Cardiac septum (tissue), 1 donor: ENCODE data around the gene PRR14L. TPM values are rescaled to one million over a fixed set of nuclear protein-coding genes. Genes with fewer than 3 reads are reported as not detected.
"Not testable (repeated sequence)": the region's sequence is repeated elsewhere in the genome, so short reads cannot be mapped to it uniquely, and the experiment has no call there.

ENCODE experiments used
- DNase-seq: peaks from one replicate; pipeline ENCODE4 v3.0.0-alpha.2; 2020; ENCODE audit warnings: low spot score
- intact Hi-C: fragments of 100-400 bp; cut with DNase I; formaldehyde crosslinking; loops from one replicate; pipeline ENCODE4 v1.14.0; 2022
- total RNA-seq: library from RNA; stranded (reverse); fragmentation: NEBNext Ultra II Directional; extraction: Animal tissue kit (Norgen Biotek cat#: 25700); gene quantifications from one replicate; pipeline ENCODE4 v1.2.1, GENCODE V29; 2021
- donor health status: DM: no; HTN: no; CAD: no.

Gene PRR14L
- total RNA-seq, 1 donor from 2014 or later = 16.1 TPM

DNA sequence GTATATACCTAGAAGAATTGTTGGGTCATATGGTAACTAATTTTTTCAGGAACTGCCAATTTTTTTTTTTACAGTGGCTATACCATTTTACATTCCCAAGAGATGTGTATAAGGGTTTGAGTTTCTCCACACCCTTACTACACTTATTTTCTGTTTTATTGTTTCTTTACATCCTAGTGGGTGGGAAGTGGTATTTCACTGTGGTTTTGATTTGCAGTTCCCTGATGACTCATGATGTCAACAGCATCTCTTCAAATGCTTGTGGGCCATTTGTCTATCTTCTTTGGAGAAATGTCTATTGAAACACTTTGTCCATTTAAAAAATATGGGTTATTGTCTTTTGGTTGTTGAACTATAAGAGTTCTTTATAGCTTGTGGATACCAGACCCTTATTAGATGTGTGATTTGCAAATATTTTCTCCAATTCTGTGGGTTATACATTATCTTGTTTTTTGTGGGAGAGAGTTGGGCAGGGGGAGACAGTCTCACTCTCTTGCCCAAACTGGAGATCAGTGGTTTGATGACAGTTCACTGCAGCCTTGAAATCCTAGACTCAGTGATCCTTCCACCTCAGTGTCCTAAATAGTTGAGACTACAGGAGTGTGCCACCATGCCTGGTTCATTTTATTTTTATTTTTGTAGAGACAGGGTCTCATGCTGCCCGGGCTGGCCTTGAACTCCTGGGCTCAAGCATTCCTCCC, 57.6 kb downstream of the PRR14L start:
- no peak for DNase-seq
- intact Hi-C loops = no loop called here

DNA sequence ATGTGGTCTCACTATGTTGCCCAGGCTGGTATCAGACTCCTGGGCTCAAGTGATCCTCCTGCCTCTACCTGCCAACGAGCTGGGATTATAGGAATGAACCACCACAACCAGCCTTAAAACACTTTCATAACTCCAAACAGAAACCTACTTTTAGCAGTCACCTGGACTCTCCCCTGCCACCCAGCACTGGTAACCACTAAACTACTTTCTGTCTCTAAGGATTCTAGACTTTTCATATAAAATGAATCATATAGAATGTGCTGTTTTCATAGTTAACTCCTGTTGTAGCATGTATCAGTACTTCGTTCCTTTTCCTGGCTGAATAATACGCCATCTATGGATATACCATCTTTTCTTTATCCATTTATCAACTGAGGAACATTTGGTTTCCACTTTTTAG, 58.5 kb downstream of the PRR14L start:
- no peak for DNase-seq
- intact Hi-C loops = no loop called here

DNA sequence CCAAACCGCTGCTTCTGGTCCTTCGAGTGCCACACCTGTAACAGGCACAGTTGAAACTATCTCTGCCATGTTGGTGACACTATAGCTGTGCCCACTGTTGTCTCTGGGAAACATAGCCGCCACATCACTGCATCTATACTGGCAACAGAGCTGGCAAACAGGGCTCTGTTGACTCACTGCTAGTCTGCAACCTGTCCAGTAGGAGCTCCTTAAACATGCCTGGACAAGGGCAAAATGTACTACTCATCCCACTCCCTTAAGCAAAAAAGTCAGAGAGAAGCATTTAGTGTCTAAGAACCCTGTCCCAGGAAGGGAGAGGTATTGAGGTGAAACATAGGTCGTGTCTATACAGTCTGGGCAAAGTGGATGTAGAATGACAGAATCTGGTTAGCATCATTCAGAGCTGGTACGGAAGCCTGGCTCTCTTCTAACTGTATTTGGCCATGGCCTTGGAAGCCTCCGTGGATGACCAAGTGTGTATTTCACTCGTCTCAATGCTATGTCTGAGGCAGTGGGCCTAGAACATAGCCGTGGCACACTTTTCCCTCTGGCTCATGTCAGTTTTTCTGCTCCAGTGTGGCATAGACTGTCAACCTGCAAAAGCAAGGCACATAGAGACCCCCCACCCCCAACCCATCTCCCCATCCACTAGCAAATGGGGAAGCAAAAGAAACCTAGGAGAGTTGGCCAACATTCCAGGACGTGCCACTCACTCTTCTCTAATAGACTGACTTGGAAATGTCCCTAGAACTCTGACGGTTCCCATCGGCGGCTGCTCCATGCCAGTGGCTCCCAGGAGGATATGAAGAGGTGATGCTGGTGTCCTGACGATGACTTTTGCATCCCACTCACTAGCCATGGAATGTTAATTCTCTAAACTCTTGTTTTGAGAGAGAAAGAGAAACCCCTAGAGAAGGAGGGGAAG, 66.5 kb downstream of the PRR14L start:
- DNase-seq = no peak
- intact Hi-C loops = loop anchor here (5.0 kb wide), 1 partner anchor 69 kb away; the partner anchor contains the start of genes DEPDC5 and PRR14L

DNA sequence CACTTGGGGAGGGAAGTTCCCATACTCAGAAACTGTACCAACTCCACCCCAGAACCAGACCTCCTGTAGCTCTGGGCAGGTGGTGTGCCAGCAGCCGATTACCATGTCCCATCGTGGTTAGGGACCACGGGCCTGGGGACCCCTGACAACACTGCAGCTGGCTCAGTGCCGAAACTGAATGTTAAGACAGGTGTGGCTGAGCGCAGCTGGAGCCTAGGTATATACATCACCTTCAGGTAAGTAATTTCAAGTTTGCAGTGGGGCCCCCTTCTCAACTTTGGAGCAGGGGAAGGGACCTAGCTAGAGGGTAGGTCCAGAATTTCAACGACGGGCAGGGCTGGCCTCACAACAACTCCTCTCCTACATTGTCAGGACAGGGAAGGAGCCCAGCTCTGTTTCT, 67.2 kb downstream of the PRR14L start:
- no peak for DNase-seq
- intact Hi-C loops = loop anchor here (5.0 kb wide), 1 partner anchor 70 kb away; the partner anchor contains the start of genes DEPDC5 and PRR14L

DNA sequence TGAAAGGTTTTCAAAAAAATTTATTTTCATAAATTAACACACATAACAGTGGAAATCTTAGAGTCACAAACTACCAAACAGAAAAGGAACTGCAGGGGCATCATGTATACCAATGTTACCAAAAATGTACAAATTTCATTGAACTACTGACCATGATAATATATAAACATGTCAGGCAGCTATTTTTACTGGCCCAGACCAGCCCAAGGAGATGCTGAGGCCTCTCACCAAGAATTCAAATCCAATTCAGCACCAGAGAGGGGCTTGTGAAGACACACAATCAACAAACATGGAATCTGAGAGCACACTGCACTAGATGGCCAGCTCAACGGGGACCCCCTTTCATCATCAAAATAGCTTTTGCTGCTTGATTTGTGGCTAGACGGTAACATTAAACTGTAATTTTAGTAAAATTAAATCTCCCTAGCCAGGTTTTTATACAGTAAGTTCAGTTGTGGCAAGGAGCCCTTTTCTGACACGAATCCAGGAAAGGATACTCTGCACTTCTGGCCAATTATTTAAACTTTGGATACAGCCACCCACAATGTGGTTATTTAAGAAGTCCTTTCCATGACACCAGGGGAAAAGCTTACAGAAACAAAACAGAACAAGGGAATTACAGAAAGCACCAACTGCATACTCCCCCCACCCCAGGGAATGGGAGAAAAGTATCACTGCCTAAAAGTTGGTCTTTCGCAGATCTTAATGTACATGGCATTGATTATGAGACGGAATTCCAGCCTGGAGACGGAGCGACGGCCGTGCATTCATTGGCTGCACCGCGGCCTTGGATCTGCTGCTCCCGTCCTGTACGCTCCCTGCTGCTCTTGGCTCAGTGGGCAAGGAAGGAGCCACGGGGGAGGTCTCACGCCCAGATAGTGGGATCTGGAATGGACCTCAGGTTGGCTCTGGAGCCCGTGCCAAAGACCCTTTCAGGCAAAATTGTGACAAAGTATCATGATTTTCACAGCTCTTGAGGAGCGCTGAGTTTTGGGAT, 68.3 kb downstream of the PRR14L start:
- no peak for DNase-seq
- intact Hi-C loops = loop anchor here (5.0 kb wide), 1 partner anchor 71 kb away; the partner anchor contains the start of genes DEPDC5 and PRR14L

DNA sequence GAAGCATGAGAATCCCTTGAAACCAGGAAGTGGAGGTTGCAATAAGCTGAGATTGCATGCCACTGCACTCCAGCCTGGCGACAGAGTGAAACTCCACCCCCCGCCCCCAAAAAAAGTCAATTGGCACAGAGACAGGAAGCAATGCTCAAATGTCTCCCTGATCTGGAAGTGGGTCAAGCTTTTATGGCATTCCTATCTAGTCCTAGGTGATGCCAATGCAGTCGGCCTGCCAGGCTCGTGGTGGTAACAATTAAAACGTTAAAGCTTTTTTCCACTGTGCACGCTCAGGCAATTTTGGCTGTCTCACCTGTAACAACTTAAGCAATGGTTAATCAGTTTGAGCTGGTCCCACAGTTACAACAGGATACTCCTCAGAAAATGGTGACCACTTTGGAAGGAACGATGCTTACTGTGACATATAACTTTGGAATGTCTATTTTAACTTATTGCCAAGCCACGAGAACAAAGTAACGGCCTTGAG, 69.0 kb downstream of the PRR14L start:
- intact Hi-C loops = loop anchor here (5.0 kb wide), 1 partner anchor 71 kb away; the partner anchor contains the start of genes DEPDC5 and PRR14L
- DNase-seq = no peak

DNA sequence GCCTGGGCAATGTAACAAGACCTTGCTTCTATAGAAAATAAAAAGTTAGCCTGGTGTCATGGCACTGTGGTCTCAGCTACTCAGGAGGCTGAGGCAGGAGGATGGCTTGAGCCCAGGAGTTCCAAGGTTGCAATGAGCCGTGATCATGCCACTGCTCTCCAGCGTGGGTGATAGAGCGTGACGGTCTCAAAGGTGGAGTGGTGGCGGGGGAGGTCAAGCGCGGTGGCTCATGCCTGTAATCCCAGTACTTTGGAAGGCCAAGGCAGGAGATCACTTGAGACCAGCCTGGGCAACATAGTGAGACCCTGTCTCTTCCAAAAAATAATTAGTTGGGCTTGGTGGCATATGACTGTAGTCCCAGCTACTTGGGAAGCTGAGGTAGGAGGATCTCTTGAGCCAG, 71.2 kb downstream of the PRR14L start:
- intact Hi-C loops = no loop called here
- no peak for DNase-seq

DNA sequence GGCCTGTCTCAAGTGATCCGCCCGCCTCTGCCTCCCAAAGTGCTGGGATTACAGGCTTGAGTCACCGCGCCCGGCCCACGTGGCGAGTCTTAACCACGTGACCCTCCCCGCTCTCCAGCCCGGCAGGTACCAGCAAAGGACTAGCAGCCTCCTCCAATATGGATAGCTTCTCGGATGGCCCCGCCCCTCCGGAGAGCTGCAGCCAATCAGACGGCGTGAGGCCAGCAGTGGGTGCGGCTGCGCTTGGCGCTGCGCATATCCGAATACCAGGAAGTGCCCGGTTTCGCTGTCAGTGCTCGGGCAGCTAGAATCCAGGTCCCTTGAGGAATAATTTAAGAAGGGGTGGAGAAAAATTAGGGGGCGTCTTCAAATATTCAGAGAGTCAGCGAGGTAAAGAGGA, 73.2 kb downstream of the PRR14L start:
- DNase-seq = peak; percentile 97

DNA sequence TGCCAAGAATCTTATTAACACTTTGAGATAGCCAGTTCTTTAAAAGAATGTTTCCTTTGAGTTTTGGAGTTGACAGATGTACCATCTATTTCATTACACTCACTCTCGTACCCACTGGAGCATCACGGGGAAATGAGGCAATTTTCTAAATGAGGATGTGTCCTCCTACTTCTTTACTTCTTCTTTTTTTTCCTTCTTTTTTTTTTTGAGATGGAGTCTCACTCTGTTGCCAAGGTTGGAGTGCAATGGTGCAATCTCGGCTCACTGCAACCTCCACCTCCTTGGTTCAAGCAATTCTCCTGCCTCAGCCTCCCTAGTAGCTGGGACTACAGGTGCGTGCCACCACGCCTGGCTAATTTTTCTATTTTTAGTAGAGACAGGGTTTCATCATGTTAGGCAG, 75.7 kb downstream of the PRR14L start:
- DNase-seq, intact Hi-C loops: not testable (repeated sequence)

More for the DNA sequence above, 73.2 kb downstream of the PRR14L start:
- intact Hi-C loops = no loop called here

DNA sequence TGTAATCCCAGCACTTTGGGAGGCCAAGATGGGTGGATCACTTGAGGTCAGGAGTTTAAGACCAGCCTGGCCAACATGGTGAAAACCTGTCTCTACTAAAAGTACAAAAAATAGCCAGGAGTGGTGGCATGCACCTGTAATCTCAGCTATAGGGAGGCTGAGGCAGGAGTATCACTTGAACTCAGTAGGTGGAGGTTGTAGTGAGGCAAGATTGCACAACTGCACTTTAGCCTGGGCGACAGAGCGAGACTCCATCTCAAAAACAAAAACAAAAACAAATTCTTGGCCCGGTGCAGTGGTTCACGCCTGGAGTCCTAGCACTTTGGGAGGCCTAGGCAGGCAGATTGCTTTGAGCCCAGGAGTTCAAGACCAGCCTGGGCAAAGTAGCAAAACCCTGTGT, 81.1 kb downstream of the PRR14L start:
- intact Hi-C loops = loop anchor here (10.0 kb wide), 1 partner anchor 276 kb away; the partner anchor contains the start of gene YWHAH
- not testable (repeated sequence) for DNase-seq

DNA sequence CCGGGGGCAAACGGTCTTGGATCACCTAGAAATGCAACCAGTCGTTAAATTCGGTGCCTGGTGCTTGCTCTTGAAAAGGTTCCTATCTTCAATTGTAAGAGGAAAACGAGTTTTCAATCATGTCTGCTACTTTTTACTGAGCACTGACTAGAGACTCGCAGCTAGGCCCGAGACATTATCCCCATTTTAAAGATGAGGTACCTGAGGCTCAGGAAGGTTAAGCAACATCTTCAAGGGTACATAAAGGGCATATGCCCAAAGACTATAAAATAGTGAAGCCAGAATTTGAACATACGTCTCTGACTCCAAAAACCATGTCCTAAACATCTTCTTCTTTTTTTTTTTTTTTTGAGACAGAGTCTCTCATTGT, 87.3 kb downstream of the PRR14L start:
- DNase-seq = no peak
- intact Hi-C loops = loop anchor here (5.0 to 10.0 kb wide), 2 partner anchors 90 to 282 kb away; partner anchors contain the start of genes DEPDC5, PRR14L and YWHAH

DNA sequence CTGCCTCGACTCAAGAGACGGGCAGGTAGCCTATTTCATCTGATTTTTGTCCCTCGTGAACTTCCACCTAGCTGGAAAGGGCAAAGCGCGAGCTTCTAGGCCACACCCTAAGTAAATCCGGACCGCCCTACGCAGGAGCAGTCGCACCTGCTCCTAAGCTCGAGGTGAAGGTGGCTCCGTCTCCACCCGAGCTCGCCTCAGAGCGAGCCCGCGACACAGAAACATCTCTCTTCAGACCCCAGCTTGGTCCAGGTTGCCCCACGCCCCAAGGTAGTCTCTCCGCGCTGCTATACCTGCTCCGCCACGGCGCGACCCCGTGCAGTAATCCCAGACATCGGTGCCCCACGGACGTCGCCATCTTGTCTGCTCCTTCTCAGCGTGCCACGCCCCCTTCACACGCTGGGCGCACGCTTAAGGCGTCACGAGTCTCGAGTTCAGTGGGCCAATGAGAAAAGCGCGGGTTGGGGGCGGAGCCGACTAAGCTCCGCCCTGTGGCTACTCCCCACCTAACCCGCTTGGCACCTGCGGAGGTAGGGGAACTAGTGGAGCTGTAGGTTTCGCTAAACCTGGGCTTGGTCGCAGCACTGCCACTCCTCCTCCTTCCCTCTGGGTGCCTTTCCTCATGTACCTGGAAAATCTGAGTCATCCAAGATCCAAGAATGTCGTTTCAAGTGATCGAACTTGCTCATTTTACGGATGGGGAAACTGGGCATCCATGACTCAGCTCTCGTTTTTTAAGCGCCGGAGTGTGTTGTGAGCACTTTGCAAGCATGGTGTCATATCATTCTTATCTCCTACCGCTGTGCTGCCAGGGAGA, 87.9 kb downstream of the PRR14L start, which contains the start of gene PISD:
TSS of gene PISD (minus strand) at position 365 of the 817 bp plus-strand sequence. CDS start at position 358, 7 bp downstream.
- peak; percentile 98 for DNase-seq
- intact Hi-C loops = loop anchor here (5.0 to 10.0 kb wide), 2 partner anchors 90 to 283 kb away; partner anchors contain the start of genes DEPDC5, PRR14L and YWHAH

DNA sequence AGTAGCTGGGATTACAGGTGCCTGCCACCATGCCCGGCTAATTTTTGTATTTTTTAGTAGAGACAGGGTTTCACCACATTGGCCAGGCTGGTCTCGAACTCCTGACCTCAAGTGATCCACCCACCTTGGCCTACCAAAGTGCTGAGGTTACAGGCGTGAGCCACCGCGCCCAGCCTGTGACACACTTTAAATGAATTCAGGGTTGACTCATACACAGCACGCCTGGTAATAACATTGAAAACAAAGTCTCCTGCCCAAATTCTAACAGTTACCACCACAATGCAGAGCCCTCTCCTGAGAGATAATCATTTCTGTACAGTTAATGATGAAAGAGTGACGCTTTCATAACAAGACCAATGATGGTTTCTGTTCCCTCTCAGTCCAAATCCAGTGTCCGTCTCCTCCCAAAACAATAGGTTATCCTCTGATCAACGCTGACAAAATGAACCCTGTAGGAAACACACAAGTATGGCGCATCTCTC, 89.0 kb downstream of the PRR14L start:
- DNase-seq = not testable (repeated sequence)
- intact Hi-C loops = loop anchor here (5.0 to 10.0 kb wide), 2 partner anchors 91 to 284 kb away; partner anchors contain the start of genes DEPDC5, PRR14L and YWHAH

DNA sequence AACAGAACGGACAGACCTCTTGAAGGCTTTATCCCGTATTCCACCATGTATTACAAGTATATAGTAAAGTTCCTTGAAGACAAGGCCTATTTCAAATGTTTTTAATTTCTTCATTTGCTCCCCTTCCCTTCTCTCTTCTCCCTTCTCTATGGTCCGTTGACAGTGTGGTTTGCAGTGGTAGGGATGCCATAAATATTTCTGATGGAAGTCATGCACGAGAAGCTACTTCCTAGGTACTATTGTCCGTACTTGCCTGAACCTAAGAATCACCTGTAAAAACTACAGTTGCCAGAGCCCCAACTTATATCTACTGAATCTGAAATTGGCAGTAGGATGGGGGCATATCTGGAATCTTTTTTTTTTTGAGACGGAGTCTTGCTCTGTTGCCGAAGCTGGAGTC, 90.7 kb downstream of the PRR14L start:
- DNase-seq = no peak

DNA sequence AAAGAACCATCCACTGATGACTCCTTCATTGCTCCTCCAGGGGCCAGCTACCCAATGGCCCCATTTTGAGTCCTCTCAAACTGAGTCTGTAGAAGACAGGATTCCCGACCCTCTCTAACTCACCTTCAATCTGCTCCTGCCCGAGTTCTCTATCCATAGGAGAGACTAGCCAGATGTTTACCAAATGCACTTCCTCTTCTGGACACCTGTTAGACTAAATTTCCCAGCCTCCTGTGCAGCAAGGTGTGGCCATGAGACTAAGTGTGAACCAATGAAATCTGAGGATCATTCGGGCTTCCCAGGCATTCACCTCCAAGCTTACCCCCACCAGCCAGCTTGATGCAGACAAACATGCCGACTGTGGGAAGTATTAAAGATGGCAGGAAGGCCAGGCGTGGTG, 95.5 kb downstream of the PRR14L start:
- DNase-seq = no peak
- intact Hi-C loops = no loop called here

More for the DNA sequence above, 90.7 kb downstream of the PRR14L start:
- intact Hi-C loops = no loop called here

DNA sequence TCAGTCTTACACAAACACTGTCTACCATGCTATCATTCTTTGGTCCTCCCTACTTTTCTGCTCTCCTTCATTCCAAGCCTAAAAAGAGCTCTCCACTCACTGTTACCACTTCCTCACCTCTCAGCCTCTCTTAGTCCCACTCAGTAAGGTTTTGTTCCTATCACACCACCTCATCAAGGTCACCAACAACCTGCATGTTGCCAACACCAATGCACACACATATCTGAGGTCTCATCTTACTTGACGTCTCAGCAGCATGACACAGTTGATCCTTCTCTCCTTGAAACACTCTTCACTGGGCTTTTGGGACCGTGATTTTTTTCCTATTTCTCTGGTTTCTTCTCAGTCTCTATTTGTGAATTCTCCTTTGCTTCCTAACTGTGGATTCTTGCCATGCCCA, 96.0 kb downstream of the PRR14L start:
- intact Hi-C loops = no loop called here
- DNase-seq = no peak

DNA sequence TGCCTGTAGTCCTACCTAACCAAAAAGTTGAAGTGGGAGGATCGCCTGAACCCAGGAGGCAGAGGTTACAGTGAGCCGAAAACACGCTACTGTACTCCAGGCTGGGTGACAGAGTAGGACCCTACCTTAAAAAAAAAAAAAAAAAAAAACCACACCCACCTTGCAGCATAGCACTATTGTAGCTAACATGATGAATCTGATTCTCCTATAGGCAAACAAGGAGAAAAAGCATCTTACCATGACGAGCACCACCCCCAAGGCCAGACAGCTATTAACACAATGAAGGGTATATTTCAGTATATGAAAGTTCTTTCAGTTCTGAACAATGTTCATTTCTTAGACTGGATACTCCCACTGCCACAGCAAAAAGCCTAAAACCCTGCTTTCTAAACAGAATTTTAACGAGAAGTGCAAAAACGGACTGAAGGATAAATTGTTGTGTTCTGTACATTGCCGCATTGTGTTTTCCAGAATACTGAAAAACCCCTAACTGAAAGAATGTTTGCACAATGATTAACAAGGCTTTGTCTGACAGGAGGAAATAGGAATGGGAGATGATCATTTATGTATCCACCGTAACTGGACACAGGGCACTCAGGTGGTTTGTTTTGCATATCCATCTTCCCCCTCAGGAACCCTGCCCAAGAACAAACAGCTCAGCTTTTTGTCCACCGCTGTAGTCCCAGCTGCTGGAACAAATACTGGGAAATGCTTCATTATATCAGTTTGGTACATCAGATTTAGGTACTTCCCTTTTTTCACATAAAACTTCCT, 96.8 kb downstream of the PRR14L start:
- intact Hi-C loops = no loop called here
- no peak for DNase-seq
